HepG2 (cell line): Measurements from ENCODE around the gene JPH4. TPM values are rescaled to one million over a fixed set of nuclear protein-coding genes. Genes with fewer than 3 reads are reported as not detected.

Source experiments
- ATF7 ChIP-seq, 2 experiments: fragments of 450-650 bp in 1 of 2; sonication (generic) in 1 of 2; formaldehyde crosslinking in 1 of 2; IDR thresholded peaks; 2 replicates each; pipeline versions ENCODE4 v1.4.0 to v1.6.1; 2016 to 2020; ENCODE audit warnings: antibody characterized with exemption in 1 of 2, mild to moderate bottlenecking in 1 of 2, missing genetic modification reagents in 1 of 2
- CEBPZ ChIP-seq: IDR thresholded peaks from 2 replicates; pipeline ENCODE4 v1.6.1; 2012; ENCODE audit warnings: low read length, improper control_type of control experiment
- HNF1A ChIP-seq, 2 experiments: sonication (generic) in 1 of 2; formaldehyde crosslinking in 1 of 2; IDR thresholded peaks; 2 replicates each; pipeline versions ENCODE4 v1.4.0 to v1.6.1; 2016 to 2020; ENCODE audit warnings: borderline replicate concordance in 1 of 2, low read depth in 1 of 2, mild to moderate bottlenecking in 1 of 2, missing genetic modification reagents in 1 of 2
- PPARG ChIP-seq: conservative IDR thresholded peaks from 2 replicates; pipeline ENCODE4 v1.6.1; 2016; ENCODE audit warnings: missing biosample characterization, missing genetic modification reagents
- PREB ChIP-seq: sonication (generic); formaldehyde crosslinking; IDR thresholded peaks from 2 replicates; pipeline ENCODE4 v1.4.0; 2020; ENCODE audit warnings: missing genetic modification reagents
- RARA ChIP-seq: IDR thresholded peaks from 2 replicates; pipeline ENCODE4 v1.6.1; 2016; ENCODE audit warnings: missing genetic modification reagents, missing compliant biosample characterization
- ZNF142 ChIP-seq: sonication (generic); formaldehyde crosslinking; IDR thresholded peaks from 2 replicates; pipeline ENCODE4 v1.4.0; 2020; ENCODE audit warnings: missing genetic modification reagents
- ZNF17 ChIP-seq: sonication (generic); formaldehyde crosslinking; IDR thresholded peaks from 2 replicates; pipeline ENCODE4 v1.5.0; 2020; ENCODE audit warnings: mild to moderate bottlenecking, missing genetic modification reagents
- ZNF446 ChIP-seq: sonication (generic); formaldehyde crosslinking; IDR thresholded peaks from 2 replicates; pipeline ENCODE4 v1.5.0; 2020; ENCODE audit warnings: mild to moderate bottlenecking, missing genetic modification reagents
- ZSCAN31 ChIP-seq: sonication (generic); formaldehyde crosslinking; IDR thresholded peaks from 2 replicates; pipeline ENCODE4 v1.5.0; 2020; ENCODE audit warnings: low read depth, mild to moderate bottlenecking, missing genetic modification reagents
- polyA plus RNA-seq, 8 experiments: library from polyadenylated mRNA; depleted of rRNA in 3 of 8; stranded (reverse) in 7 of 8; unstranded in 1 of 8; fragments of >200 nt; fragmentation: Illumina TruSeq in 4 of 8; extraction: Trizol in 4 of 8; gene quantifications; 2 replicates each; pipeline versions ENCODE4 v1.2.1 to v1.2.3, GENCODE V29; 2011 to 2016; ENCODE audit warnings: low read depth in 4 of 8, missing spikeins in 1 of 8, mixed read lengths in 1 of 8; ENCODE audit not compliant: insufficient read depth in 1 of 8
- total RNA-seq, 5 experiments: library from RNA; depleted of rRNA; stranded (reverse); fragments of >200 nt; fragmentation: Illumina TruSeq; extraction: Trizol; gene quantifications; 2 replicates each; pipeline ENCODE4 v1.2.3, GENCODE V29; 2016; ENCODE audit warnings: low read depth in 1 of 5

The JPH4 gene
- total and polyA plus RNA-seq, 2 of the 13 experiments (the other 11 are each of a cell fraction or from before 2014, with no cell fraction given) = 0.08 to 0.22 TPM

GRCh38 chr14:23555882-23556699, 22.5 kb downstream of the JPH4 start, which contains the start of gene THTPA (continued):
- TF ChIP-seq CEBPZ = no peak
- TF ChIP-seq ZSCAN31 (CRISPR knock-in tag) = peak; percentile 98
- peak; percentile 85 for TF ChIP-seq PPARG (CRISPR knock-in tag)
- TF ChIP-seq RARA = peak; percentile 72
- TF ChIP-seq ZNF17 = no peak
- no peak for TF ChIP-seq ATF7 (IDR thresholded peaks at IDR 0.05)
- TF ChIP-seq ATF7 (CRISPR knock-in tag; IDR thresholded peaks at IDR 0.05) = peak; percentile 91; the same call in 1 of the 2 replicates
- peak; percentile 93 for TF ChIP-seq PREB (CRISPR knock-in tag)
- TF ChIP-seq ZNF446 (CRISPR knock-in tag) = no peak
- no peak for TF ChIP-seq HNF1A (IDR thresholded peaks at IDR 0.05; ENCODE audit: low read depth)
- peak; percentile 91; the same call in 1 of the 2 replicates for TF ChIP-seq HNF1A (CRISPR knock-in tag; IDR thresholded peaks at IDR 0.05; ENCODE audit: borderline replicate concordance)
- TF ChIP-seq ZNF142 (CRISPR knock-in tag) = peak; percentile 96
